GM12865 (cell line): ENCODE results near the gene RTN3.

Experiments
- DNase-seq: peaks from one replicate; pipeline ENCODE4 v3.0.0; 2010; ENCODE audit warnings: low read depth
- H3K4me3 ChIP-seq: 2 replicates; pipeline ENCODE4 v1.5.1; 2011; ENCODE audit warnings: mild to moderate bottlenecking, low read depth, low read length, control low read depth
- CTCF ChIP-seq: IDR thresholded peaks from 2 replicates; pipeline ENCODE4 v1.5.1; 2011; ENCODE audit warnings: low read length, control low read depth, low read depth, inconsistent platforms; ENCODE audit not compliant: insufficient read depth; ENCODE audit errors: missing control alignments

The RTN3 gene

GRCh38 chr11:63719001-63719400 lies 37.7 kb downstream of the RTN3 start:
- TF ChIP-seq CTCF = no peak
- H3K4me3 ChIP-seq = no peak overlapping the region
- no peak for DNase-seq

- TF ChIP-seq CTCF = no peak
- H3K4me3 ChIP-seq = no peak overlapping the region
- no peak for DNase-seq
Measured at GRCh38 chr11:63719987-63720386, 38.7 kb downstream of the RTN3 start.

- H3K4me3 ChIP-seq = no peak overlapping the region
- DNase-seq = no peak
- TF ChIP-seq CTCF = no peak
Measured at GRCh38 chr11:63720611-63721010, 39.3 kb downstream of the RTN3 start.

GRCh38 chr11:63729326-63729725 lies 48.0 kb downstream of the RTN3 start:
- no peak for TF ChIP-seq CTCF
- DNase-seq = no peak

GRCh38 chr11:63736864-63737263 lies 55.6 kb downstream of the RTN3 start:
- no peak for TF ChIP-seq CTCF
- H3K4me3 ChIP-seq = no peak overlapping the region
- DNase-seq = no peak

More at GRCh38 chr11:63729326-63729725, 48.0 kb downstream of the RTN3 start:
- H3K4me3 ChIP-seq = no peak overlapping the region

GRCh38 chr11:63737718-63738117 lies 56.4 kb downstream of the RTN3 start:
- H3K4me3 ChIP-seq = no peak overlapping the region
- TF ChIP-seq CTCF = no peak
- no peak for DNase-seq

- no peak overlapping the region for H3K4me3 ChIP-seq
- DNase-seq = peak; percentile 76
- TF ChIP-seq CTCF = peak; percentile 74
Measured at GRCh38 chr11:63738720-63739360, 57.5 kb downstream of the RTN3 start.
